Lower leg skin (tissue), 3 donors: ENCODE measurements around the gene TANC1.

ENCODE experiments used
- CTCF ChIP-seq, 3 donors: fragments of 450-650 bp; IDR thresholded peaks; one replicate each; pipeline ENCODE4 v1.5.1; 2016; ENCODE audit warnings: antibody characterized with exemption in 3 of 3, mild to moderate bottlenecking in 3 of 3, moderate library complexity in 2 of 3
- POLR2A ChIP-seq, 2 donors: fragments of 450-650 bp; IDR thresholded peaks; one replicate each; pipeline ENCODE4 v1.6.1; 2016 to 2017; ENCODE audit warnings: antibody characterized with exemption in 2 of 2, mild to moderate bottlenecking in 1 of 2, moderate library complexity in 1 of 2

GRCh38 chr2:158969715-158970240 is 1.3 kb downstream of the TANC1 start:
- TF ChIP-seq CTCF (IDR thresholded peaks at IDR 0.05) (no peak), POLR2A (IDR thresholded peaks at IDR 0.05) (no peak)
